Parietal lobe (tissue), 1 donor: ENCODE data around the gene FCGR1A. TPM values are rescaled to one million over a fixed set of nuclear protein-coding genes. Genes with fewer than 3 reads are reported as not detected.

Experiments
- total RNA-seq: library from RNA; depleted of rRNA; stranded (reverse); fragments of >200 nt; gene quantifications from one replicate; pipeline ENCODE4 v1.2.3, GENCODE V29; 2014

Gene FCGR1A
- total RNA-seq: 5.6 TPM

GRCh38 chr1:149782600-149782999 lies at the start of gene FCGR1A:
Gene FCGR1A (plus strand): TSS chr1:149782694. CDS start chr1:149782744, 50 bp downstream.

Other genes with a start within 250 kb of the FCGR1A start
- 1.6 TPM for gene PPIAL4C, start 198.8 kb upstream of the FCGR1A start, total RNA-seq
- gene BOLA1, start 116.9 kb downstream of the FCGR1A start, total RNA-seq: 13.5 TPM
- gene SV2A, start 135.2 kb downstream of the FCGR1A start, total RNA-seq: 75.7 TPM
- gene SF3B4, start 145.1 kb downstream of the FCGR1A start, total RNA-seq: 15.7 TPM
- 4.1 TPM for gene MTMR11, start 154.2 kb downstream of the FCGR1A start, total RNA-seq
- gene OTUD7B, start 228.0 kb downstream of the FCGR1A start, total RNA-seq: 8.1 TPM